ENCODE data around the gene SLC39A11.
A peak's percentile ranks its signal among the peaks of the same experiment; 100 is the strongest.

Gene SLC39A11

DNA sequence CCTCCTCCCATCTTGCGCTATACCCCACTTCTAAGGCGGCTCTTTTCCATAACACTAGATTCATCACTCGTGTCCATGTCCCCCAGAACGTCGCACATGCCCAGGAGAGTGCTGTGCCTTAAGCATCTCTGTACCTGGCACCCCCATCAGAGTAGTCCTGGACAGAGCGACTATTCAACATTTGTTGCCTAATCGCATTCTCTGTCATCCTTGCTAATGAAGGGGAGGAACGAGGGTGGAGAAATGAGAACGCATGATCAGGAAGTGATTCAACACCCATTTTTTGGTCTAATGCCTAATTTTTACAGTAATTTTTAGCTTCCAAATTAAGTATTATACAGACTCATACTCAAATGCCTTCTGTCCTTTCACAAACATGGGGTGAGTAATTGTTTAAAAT lies 53.2 kb downstream of the SLC39A11 start:
- peak; percentile 32 for DNase-seq

GRCh38 chr17:73031472-73031871 lies 61.0 kb downstream of the SLC39A11 start:
- no peak for DNase-seq

DNA sequence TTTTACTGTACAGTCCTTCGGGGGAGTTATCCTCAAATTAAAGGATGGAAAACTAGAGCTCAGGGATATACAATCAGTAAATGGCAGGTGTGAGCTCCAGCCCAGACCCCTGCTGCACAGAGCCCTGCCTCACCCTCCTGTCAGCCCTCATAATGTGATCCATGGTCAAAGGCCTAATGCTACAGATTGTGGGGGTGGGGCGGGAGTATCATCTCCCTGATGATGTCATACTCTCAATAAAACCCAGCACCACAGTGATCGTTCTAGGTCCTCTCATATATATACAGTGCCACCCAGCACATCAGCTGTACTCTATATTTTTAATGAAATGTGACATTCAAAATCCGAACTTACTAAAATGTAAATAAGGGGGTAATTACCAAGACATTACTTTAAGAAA lies 61.5 kb downstream of the SLC39A11 start:
- DNase-seq, result peak; percentile 26

GRCh38 chr17:73030501-73030921 lies 62.0 kb downstream of the SLC39A11 start:
- DNase-seq, result peak; percentile 75

GRCh38 chr17:73029991-73030390 lies 62.5 kb downstream of the SLC39A11 start:
- DNase-seq, result no peak

- no peak for DNase-seq
Observed at GRCh38 chr17:73029021-73029420, 63.5 kb downstream of the SLC39A11 start.

- peak; percentile 24 for DNase-seq
Observed at GRCh38 chr17:73028299-73028755, 64.2 kb downstream of the SLC39A11 start.

DNA sequence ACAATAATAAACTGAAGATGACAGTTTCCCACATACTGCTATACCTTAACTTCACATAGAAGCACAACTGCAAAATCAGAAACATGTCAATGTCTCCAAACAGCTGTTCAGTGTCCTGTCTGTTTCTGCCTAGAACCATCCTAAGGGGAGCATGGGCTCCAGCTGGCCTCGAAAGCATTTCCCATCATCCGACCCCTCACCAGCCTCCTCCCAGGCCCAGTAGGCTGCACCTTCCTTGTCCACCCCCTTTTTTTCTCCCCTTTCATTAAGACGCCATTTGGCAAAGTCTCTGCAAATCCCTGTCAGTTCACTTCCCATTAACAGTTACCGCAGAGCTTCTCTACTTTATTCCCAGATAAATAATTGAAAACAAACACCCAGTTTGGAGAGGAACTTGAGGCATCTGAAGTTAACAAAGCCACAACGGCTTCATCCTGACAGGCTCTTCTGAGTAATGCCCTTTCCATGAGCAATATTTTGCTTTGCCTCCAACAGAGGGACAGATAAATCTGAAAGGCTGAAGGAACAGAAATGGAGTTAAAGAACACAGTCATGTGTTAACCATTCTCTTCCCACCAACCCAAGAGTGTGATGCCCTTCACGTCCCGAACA lies 65.3 kb downstream of the SLC39A11 start:
- peak; percentile 87 for DNase-seq

DNA sequence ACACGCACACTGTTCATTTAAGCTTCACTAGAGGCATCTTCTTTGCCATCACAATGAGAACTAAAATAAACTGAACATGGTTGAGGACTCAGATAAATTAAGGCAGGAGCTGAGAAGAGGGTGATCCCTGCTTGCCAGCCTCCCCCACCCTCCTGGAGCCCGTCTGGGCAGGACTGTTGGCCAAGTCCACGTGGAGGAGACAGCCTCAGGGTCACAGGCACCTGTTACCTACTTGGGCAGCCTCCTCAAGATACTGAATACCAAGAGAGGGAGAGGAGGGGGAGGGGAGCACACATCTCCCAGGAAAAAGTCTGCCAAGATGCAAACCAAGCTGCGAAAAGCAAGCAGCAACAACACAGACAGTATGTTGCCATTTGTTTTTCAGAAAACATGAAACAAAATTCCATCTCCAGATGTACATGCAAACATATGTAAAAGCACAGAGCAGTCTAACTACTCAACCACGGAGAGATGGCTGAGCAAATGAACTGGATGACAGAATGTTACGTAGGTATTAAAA lies 67.4 kb downstream of the SLC39A11 start:
- no peak for DNase-seq

DNA sequence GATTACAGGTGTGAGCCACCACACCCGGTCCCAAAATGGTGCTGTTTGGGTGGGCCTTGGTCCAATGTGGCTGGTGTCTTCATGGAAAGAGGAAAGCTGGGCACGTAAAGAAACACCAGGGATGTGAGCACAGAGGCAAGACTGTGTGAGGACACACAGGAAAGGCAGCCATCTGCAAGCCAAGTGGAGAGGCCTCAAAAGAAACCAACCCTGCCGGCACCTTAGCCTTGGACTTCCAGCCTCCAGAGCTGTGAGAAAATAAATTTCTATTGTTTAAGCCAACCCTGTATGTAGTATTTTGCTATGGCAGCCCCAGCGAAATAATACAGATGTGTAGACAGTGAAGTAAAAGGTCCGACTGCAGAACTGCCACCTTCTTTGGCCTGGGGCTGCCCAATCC lies 68.7 kb downstream of the SLC39A11 start:
- no peak for DNase-seq

DNA sequence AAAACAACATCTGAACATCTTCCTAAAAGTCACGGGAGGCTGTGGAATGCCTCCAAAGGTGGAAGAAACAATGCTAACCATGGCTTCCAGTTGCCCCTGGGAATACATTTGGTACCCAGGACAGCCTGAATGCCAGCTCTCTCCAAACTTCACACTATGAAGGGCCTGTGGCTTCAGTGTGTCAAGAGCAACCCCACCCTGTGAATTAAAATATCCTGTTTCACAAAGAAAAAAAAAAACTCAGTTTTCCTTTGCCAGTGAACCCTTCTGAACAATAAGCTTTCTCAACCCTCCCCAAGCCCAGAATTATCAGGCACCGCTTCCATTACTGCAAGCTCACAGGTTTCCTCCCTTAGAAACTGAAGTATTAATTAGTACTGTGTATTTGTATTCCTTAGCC lies 69.8 kb downstream of the SLC39A11 start:
- no peak for DNase-seq

GRCh38 chr17:73021771-73022170 lies 70.7 kb downstream of the SLC39A11 start:
- no peak for DNase-seq

- no peak for DNase-seq
Observed at GRCh38 chr17:73020110-73020509, 72.4 kb downstream of the SLC39A11 start.

GRCh38 chr17:73018599-73018998 lies 73.9 kb downstream of the SLC39A11 start:
- DNase-seq, result no peak

DNA sequence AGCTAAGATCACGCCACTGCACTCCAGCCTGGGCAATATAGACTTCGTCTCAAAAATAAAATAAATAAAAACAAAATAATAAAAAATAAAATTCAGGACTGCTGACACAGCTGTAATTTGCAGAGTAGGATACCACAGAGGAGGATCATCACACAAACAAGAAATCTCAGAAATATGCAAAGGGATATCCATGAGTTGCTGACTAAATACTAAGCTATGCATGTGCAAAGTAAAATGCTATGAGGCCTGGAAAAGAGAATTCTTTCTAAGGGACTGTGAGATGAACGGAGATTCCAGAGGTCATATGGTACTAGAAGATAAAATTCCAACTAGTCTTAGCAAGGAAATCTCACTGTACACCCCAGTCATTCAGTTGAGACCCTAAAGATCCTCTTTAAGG lies 74.8 kb downstream of the SLC39A11 start:
- peak; percentile 87 for DNase-seq

DNA sequence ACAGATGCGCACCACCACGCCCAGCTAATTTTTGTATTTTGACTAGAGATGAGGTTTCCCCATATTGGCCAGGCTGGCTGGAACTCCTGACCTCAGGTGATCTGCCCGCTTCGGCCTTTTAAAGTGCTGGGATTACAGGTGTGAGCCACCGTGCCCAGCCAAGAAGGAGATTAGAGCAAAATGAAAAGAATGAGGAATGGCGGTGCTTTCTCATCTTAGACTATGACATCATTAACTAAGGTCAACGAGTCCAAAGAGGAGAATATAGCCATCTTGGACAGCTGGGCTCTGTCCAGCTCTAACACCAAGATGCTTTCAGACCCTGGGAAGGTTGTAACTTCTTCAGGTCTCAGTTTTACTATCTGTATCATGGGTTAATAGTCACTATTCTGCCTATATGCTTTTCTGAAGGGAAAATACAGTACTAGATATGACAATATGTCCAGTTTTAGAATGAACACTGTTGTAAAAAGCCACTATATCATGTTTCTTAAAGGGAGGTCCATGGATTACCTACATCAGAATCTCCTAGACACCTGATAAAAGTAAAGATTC lies 76.7 kb downstream of the SLC39A11 start:
- DNase-seq, result no peak

- DNase-seq, result peak; percentile 64
Observed at GRCh38 chr17:73013816-73014663, 78.4 kb downstream of the SLC39A11 start.

DNA sequence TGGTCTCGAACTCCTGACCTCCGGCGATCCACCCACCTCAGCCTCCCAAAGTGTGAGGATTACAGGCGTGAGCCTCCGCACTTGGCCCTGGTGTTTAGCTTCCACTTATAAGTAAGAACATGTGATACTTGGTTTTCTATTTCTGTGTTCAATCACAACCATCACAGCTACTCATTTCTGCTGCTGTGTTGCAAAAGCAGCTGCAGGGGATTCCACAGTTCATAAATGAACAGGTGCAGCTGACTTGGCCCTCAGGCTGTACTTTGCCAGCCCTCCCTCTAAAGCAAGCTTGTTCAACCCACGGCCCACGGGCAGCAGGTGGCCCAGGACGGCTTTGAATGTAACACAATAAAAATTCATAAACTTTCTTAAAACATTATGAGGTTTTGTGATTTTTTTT lies 79.2 kb downstream of the SLC39A11 start:
- no peak for DNase-seq

GRCh38 chr17:73011016-73011486 lies 81.4 kb downstream of the SLC39A11 start:
- no peak for DNase-seq

DNA sequence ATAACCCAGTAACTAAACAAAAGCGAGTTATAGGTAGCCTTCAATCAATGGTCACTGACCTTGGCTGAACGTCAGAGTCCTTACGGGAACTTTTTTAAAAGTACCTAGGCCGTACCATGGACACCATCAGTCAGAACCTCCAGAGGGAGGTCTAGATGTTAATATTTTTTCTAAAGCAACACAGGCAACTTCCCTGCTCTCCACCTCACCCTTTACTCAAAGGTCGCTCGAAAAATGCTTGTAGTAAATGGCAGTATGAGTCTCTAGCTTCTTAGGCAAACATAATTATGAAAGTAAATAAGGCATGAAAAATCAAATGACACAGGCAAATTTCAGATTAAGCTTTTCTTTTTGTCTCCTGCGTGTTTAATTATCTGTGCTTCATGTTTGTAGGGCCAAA lies 82.1 kb downstream of the SLC39A11 start:
- DNase-seq, result no peak

- no peak for DNase-seq
Observed at GRCh38 chr17:73007407-73007806, 85.1 kb downstream of the SLC39A11 start.

- DNase-seq, result no peak
Observed at GRCh38 chr17:73005360-73005759, 87.1 kb downstream of the SLC39A11 start.

DNA sequence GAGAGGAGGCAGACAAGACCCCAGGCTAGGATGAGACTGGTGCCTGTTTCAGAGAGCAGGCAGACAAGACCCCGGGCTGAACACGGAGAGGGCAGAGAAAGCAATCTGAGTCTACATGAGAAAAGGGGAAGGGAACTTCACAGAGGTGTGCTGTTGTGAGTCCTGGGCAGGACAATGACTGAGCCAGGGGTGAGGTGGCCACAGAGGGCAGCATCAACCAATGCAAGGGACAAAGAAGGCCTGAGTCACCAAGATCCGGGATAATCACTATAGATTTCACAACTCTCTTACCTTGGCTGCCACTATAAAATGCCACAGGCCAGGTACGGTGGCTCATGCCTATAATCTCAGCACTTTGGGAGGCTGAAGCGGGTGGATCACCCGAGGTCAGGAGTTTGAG lies 89.0 kb downstream of the SLC39A11 start:
- no peak for DNase-seq

- no peak for DNase-seq
Observed at GRCh38 chr17:73000832-73001231, 91.7 kb downstream of the SLC39A11 start.
